Cardiac septum (tissue), 1 donor: Measurements from ENCODE around the gene SLC4A9. TPM values are rescaled to one million over a fixed set of nuclear protein-coding genes. Genes with fewer than 3 reads are reported as not detected.
A peak's percentile ranks its signal among the peaks of the same experiment; 100 is the strongest.
"Not testable (repeated sequence)": the region's sequence is repeated elsewhere in the genome, so short reads cannot be mapped to it uniquely, and the experiment has no call there.

Experiments used
- DNase-seq: peaks from one replicate; pipeline ENCODE4 v3.0.0-alpha.2; 2020; ENCODE audit warnings: low spot score
- intact Hi-C: fragments of 100-400 bp; cut with DNase I; formaldehyde crosslinking; loops from one replicate; pipeline ENCODE4 v1.14.0; 2022
- total RNA-seq: library from RNA; stranded (reverse); fragmentation: NEBNext Ultra II Directional; extraction: Animal tissue kit (Norgen Biotek cat#: 25700); gene quantifications from one replicate; pipeline ENCODE4 v1.2.1, GENCODE V29; 2021
- donor health status: DM: no; HTN: no; CAD: no.

SLC4A9 gene
- total RNA-seq, 1 donor from 2014 or later, result 0.19 TPM

DNA sequence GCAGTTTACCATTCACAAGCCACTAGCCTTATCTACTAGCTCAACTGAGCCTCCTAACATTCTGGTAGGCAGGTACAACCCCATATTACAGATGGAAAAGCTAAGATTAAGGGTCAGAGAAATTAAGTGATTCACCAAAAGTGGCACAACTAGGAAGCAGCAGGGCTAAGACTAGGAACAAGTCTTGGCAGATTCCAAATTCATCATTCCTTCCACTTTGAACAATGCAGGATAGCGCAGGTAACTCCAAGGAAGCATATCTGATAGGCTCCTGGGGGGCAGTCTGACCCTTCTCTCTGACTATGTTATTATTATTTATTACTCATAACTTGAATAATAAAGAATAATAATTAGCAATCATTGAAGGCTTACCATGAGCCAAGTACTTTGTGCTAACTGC is 22.1 kb upstream of the SLC4A9 start:
- no peak for DNase-seq
- intact Hi-C loops, result no loop called here

- intact Hi-C loops, result no loop called here
- no peak for DNase-seq
These were observed 21.7 kb upstream of the SLC4A9 start for GRCh38 chr5:140338336-140338735.

GRCh38 chr5:140338908-140339307 is 21.1 kb upstream of the SLC4A9 start:
- intact Hi-C loops, result no loop called here
- DNase-seq, result no peak

DNA sequence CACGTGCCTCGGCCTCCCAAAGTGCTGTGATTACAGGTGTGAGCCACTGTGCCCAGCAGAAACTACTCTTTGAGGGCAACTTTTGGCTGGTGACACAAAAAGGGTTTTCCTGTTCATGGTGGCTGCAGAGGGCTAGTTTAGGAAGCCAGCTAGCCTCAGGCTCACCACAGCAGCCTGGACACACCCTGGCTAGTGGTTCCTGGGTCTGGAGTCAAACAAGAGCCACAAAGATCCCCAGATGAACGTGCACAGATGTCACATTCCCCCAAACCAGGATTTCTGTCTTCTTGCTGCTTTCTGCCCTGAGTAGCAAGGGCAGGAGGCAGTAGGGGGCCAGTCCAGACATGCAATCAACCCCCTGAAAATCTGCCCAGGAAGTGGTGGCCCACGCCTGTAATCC is 20.4 kb upstream of the SLC4A9 start:
- intact Hi-C loops, result no loop called here
- no peak for DNase-seq

GRCh38 chr5:140340605-140341121 is 19.3 kb upstream of the SLC4A9 start:
- intact Hi-C loops, result no loop called here
- no peak for DNase-seq

- DNase-seq, result peak; percentile 90
- intact Hi-C loops, result no loop called here
These were observed 18.4 kb upstream of the SLC4A9 start for GRCh38 chr5:140341591-140341990.

DNA sequence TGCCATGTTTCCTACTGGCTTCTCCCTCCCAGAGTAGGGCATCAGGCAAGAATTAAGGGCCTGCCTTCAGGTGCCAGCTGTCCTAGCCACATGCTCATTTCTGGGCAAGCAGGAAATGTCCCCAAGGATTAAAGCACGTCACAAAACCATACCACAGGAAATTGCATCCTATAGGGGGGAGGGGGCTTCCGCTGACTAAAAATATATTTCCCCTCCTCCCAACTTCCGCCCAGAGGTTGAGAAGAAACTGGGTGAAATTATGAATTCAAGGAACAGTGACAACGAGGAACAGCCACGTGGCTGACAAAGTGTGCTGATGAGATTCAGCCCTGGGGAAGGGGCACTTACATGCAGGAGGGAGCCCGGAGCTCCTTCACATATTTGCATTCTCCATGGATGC is 17.7 kb upstream of the SLC4A9 start:
- DNase-seq, result peak; percentile 76
- intact Hi-C loops, result no loop called here

DNA sequence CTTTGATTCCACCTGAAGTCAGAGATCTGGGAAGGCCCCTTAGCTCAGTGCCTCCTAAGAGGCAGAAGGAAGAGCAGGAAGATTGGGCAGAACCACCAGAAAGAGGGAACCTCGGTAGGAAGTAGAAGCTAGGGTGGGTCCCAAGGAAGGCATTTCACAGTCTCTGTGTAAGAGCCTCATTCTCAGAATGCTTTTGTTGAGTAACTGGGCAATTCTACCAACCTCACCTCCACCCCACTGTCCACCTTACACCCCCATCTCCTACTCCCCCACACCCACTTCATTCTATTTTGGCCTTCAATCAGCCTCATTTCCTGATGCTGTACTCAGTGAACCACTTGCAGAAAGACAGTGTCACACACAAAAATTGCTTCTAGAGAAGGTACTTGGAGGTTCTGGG is 17.1 kb upstream of the SLC4A9 start:
- no peak for DNase-seq

GRCh38 chr5:140343849-140344248 is 16.1 kb upstream of the SLC4A9 start:
- intact Hi-C loops, result not testable (repeated sequence)

More for the DNA sequence above, 17.1 kb upstream of the SLC4A9 start:
- intact Hi-C loops, result no loop called here

GRCh38 chr5:140344683-140345423 is 15.1 kb upstream of the SLC4A9 start:
- intact Hi-C loops, result loop anchor here (5.0 kb wide), 1 partner anchor 168 kb away; the partner anchor contains the start of gene CYSTM1
- no peak for DNase-seq

More at GRCh38 chr5:140343849-140344248, 16.1 kb upstream of the SLC4A9 start:
- not testable (repeated sequence) for DNase-seq

DNA sequence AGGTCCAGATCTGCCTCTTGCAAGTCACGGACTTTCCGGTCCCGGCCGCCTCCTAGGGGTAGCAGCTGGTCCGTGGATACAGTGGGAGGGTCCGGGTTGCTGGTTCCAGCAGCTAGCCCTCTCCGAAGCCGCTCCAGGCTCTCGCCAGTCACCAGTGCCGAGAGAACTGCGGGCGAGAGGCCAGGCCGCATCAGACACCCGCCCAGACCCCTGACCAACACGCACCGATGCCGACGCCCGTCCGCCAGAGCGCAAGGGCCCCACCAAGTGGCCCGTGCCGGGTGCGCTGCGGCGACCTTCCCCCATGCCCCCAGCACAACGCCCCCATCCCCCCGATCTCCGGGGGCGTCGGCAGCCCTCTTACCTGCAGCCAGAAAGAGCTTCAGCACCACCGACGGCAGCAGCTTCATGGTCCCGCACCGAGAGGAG is 14.1 kb upstream of the SLC4A9 start:
- DNase-seq, result peak; percentile 87
- intact Hi-C loops, result loop anchor here (1.0 to 5.0 kb wide), 3 partner anchors 49 to 169 kb away; partner anchors contain the start of gene CYSTM1

DNA sequence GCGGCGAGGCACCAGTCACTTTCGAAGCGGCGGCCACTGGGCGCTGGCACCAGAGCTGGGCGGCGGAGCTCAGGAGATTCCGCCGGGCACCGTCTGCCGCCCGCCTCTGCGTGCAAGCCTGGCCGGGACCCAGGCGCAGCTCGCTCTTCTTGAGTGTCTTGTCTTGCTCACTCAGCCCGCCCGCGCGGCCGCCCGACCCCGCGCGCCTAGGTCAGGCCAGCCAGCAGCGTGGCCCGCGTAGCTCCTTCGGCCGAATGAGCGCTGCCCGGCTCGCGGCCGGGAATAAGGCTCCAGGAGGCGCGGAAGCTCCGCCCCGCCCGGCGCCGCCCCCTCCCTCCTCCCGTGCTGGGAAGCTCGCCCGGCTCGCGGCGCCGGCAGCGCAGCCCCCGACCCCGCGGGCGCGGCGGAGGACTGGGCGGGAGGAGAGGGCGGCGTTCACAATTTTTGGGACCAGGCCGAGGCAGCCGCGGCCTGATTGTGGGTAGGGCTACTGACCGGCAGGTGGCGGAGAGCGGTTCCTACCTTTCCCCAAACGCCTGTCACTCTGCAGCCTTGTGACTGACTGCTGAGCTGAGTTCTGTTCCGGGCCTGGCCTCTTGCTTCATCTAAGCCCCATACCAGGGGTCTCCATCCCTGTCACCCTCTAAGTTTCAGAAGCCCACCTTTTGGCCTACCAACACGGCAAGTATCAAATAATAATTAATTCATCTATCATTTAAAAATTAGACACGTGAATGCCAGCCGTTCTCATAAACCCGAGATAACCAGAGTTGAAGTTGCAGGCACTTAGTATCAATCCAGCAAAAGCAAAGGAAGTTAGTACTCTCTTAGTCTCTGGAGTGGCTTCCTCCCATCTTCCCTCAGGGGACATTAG is 13.4 kb upstream of the SLC4A9 start, which contains the start of gene HBEGF:
HBEGF (minus strand) TSS at position 256 of the 874 bp plus-strand sequence. CDS start 275 bp downstream, outside the sequence.
- peak; percentile 94 for DNase-seq
- intact Hi-C loops, result loop anchor here (1.0 to 5.0 kb wide), 3 partner anchors 50 to 169 kb away; partner anchors contain the start of gene CYSTM1

GRCh38 chr5:140347360-140347759 is 12.6 kb upstream of the SLC4A9 start:
- peak; percentile 62 for DNase-seq
- intact Hi-C loops, result loop anchor here (2.0 to 5.0 kb wide), 2 partner anchors 51 to 170 kb away; partner anchors contain the start of gene CYSTM1

DNA sequence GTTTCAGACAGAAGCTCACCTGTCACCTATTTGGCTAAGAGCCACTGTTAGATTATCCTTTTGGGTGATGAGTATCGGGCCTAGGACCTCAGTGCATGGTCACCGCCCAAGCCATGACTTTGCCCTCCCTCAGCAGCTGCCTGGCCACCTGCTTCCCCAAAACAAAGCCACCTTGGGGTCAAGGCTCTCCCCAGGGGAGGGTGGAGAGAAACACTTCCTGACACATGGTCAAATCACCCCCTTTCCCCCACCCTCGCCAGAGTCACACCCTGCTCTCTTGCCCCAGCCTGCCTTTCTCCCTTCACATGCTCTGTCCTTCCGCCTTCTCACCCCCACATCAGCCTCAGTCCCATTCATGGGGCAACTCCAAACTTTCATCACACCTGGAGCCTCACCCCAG is 11.9 kb upstream of the SLC4A9 start:
- DNase-seq, result peak; percentile 53
- intact Hi-C loops, result loop anchor here (5.0 kb wide), 1 partner anchor 171 kb away; the partner anchor contains the start of gene CYSTM1

DNA sequence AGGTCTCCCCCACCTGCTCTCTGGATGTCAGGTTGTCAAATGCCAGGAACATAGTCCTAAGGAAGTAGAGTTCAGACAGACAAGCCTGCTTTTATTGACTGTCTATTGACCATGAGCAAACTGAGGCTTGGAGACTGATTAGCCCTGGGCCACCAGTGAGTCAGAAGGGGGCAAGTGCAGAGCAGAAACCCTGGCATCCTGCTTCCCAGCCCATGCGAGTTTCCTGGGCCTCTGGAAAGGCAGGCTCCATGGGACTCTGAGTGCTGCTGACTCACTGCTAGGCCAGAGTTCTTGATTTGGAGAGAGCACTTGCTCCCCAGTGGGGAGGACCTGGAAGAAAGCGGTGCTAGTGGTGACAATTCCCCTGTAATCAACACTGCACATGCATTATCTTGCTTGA is 10.8 kb upstream of the SLC4A9 start:
- no peak for DNase-seq
- intact Hi-C loops, result loop anchor here (5.0 kb wide), 1 partner anchor 172 kb away; the partner anchor contains the start of gene CYSTM1

- intact Hi-C loops, result loop anchor here (1.0 to 10.0 kb wide), 2 partner anchors 107 to 277 kb away; no protein-coding TSS in a partner anchor
- no peak for DNase-seq
These were observed 8.2 kb upstream of the SLC4A9 start for GRCh38 chr5:140351609-140352334.

GRCh38 chr5:140355546-140355945 is 4.4 kb upstream of the SLC4A9 start:
- DNase-seq, result no peak
- intact Hi-C loops, result loop anchor here (10.0 kb wide), 1 partner anchor 281 kb away; no protein-coding TSS in a partner anchor

DNA sequence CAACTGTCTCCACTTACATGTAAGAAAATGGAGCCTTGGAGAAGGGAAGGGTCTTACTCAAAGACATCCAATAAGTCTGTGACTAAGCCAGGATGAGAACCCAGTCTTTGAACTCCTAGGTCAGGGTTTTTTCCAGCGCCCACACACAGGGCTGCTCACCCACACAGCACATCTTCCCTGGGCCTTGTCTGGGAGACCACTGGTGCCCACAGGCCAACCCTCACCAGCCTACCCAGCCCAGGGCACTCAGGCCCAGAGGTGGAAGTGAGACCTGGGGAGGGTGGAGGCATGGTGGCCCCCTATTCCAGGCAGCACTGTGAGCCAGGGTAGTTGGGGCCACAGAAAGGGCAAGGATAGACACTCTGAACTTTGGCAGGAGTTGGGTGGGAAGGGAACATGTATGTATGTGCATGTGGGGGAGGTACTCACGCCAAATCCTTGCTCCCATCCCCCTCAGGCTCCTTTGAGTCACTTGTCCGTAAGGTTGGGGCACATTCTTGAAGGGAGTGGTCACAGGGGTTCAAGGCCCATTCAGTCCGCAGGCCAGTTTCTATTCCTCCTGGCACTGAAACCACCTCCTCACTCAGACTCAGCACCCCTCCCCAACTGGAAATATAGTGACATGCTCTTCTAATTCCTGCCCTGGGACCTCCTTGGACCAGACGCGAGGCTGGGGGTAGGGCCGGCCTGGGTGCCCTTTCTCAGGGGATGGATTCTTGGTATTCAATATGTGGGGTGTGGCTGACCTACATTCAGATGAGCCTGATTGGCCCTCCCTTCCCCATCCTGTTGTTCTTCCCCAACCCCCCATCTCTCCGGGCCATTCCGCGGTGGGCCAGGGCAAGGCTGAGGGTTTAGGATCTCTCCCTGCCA is 2.9 kb upstream of the SLC4A9 start:
- intact Hi-C loops, result loop anchor here (10.0 kb wide), 1 partner anchor 282 kb away; no protein-coding TSS in a partner anchor
- DNase-seq, result peak; percentile 66
